Uterus (tissue), 4 donors: ENCODE measurements around the gene SLC29A2. TPM values are rescaled to one million over a fixed set of nuclear protein-coding genes. Genes with fewer than 3 reads are reported as not detected.

Experiments used
- DNase-seq, 2 donors: peaks; one replicate each; pipeline ENCODE4 v3.0.0-alpha.2; 2019 to 2020
- H3K27ac ChIP-seq, 2 donors: fragments of 200-600 bp; sonication (generic); 1 replicate in 1 of 2; 2 replicates in 1 of 2; pipeline ENCODE4 v1.5.1; 2016 to 2018
- H3K27me3 ChIP-seq, 2 donors: fragments of 200-600 bp; sonication (generic); one replicate each; pipeline ENCODE4 v1.5.1; 2018 to 2019; ENCODE audit warnings: control low read depth in 1 of 2
- H3K36me3 ChIP-seq, 2 donors: fragments of 200-600 bp; sonication (generic); one replicate each; pipeline ENCODE4 v1.5.1; 2019; ENCODE audit warnings: control low read depth in 1 of 2
- H3K4me1 ChIP-seq, 2 donors: fragments of 200-600 bp; sonication (generic); one replicate each; pipeline ENCODE4 v1.5.1; 2018 to 2019; ENCODE audit warnings: control low read depth in 1 of 2
- H3K4me3 ChIP-seq, 2 donors: fragments of 200-600 bp; sonication (generic); 1 replicate in 1 of 2; 2 replicates in 1 of 2; pipeline ENCODE4 v1.5.1; 2018 to 2019; ENCODE audit warnings: mild to moderate bottlenecking in 1 of 2
- H3K9me3 ChIP-seq, 2 donors: fragments of 200-600 bp; sonication (generic); one replicate each; pipeline ENCODE4 v1.5.1; 2019; ENCODE audit warnings: control low read depth in 1 of 2
- CTCF ChIP-seq, 4 experiments: fragments of 200-600 bp in 2 of 4; fragments of 450-650 bp in 2 of 4; sonication (generic) in 2 of 4; IDR thresholded peaks; one replicate each; pipeline ENCODE4 v1.5.1; 2016 to 2019; ENCODE audit warnings: antibody characterized with exemption in 4 of 4, mild to moderate bottlenecking in 2 of 4, moderate library complexity in 1 of 4
- POLR2A ChIP-seq, 2 donors: fragments of 450-650 bp; IDR thresholded peaks; one replicate each; pipeline ENCODE4 v1.6.1; 2016; ENCODE audit warnings: antibody characterized with exemption in 2 of 2, mild to moderate bottlenecking in 1 of 2, moderate library complexity in 1 of 2
- intact Hi-C: fragments of 100-400 bp; cut with DNase I; formaldehyde crosslinking; loops from one replicate; pipeline ENCODE4 v1.15.1; 2023; ENCODE audit warnings: low total_unique reads
- total RNA-seq, 4 donors: library from RNA; depleted of rRNA in 3 of 4; stranded (reverse); fragments of >200 nt in 3 of 4; gene quantifications; one replicate each; pipeline versions ENCODE4 v1.1.0 to v1.2.4, GENCODE V29; 2014 to 2023
- donor health status: DM: yes; HTN: yes; CAD: no.

SLC29A2 gene
- total RNA-seq, 4 donors from 2014 or later = 0.26 to 3.5 (median 1.5) TPM; not detected in 1

DNA sequence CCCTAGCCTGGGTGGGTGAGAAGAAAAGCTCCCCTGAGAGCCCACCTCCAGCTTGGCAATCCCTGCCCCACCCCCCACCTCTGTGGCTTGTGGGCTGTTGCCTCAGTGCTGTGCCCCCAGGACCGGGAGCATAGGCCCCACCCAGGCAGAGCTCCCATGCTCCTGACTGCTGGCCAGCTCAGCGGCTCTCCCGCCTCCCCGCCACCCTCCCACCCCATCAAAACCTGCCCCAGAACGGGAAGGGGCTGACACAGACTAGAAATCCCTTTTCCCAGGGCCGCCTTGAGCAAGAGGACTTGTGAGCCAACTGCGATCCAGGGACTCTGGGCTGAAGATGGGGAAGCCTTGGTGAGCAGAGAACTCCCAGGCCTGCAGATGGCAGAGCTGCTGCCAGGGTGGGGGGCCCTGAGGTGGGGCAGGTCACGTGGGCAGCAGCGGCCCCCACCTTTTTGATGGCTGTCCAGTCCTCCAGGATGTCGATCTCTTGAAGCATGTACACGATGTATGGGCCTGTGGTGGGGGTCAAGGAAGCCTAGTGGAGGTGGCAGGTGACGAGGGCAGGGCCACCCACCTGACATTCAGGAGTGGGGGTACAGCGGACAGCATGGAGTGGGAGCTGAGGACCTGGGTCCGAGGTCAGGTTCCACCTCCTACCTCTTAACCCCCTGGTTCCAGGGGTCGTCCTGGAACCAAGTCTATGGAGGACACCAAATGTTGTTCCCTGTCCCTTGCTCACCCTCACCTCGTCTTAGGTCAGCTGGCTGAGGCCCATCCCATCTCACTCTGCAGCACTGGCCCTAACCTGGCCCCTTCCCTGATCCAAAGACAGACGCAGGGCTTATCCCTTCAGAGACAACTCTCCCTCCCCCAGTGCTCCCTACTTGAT is 33.0 kb downstream of the SLC29A2 start:
- intact Hi-C loops = no loop called here
- H3K4me3 ChIP-seq = no peak overlapping the region
- no peak overlapping the region for H3K27ac ChIP-seq
- TF ChIP-seq POLR2A (IDR thresholded peaks at IDR 0.05) (no peak), CTCF (IDR thresholded peaks at IDR 0.05) (no peak)
- no peaks in the 10 kb centered on the region for H3K27me3 ChIP-seq
- no peak for DNase-seq
- no peaks in the 10 kb centered on the region for H3K36me3 ChIP-seq
- peaks cover 3 to 12% of the 10 kb centered on the region in 2 donors for H3K4me1 ChIP-seq
- no peaks in the 10 kb centered on the region for H3K9me3 ChIP-seq

DNA sequence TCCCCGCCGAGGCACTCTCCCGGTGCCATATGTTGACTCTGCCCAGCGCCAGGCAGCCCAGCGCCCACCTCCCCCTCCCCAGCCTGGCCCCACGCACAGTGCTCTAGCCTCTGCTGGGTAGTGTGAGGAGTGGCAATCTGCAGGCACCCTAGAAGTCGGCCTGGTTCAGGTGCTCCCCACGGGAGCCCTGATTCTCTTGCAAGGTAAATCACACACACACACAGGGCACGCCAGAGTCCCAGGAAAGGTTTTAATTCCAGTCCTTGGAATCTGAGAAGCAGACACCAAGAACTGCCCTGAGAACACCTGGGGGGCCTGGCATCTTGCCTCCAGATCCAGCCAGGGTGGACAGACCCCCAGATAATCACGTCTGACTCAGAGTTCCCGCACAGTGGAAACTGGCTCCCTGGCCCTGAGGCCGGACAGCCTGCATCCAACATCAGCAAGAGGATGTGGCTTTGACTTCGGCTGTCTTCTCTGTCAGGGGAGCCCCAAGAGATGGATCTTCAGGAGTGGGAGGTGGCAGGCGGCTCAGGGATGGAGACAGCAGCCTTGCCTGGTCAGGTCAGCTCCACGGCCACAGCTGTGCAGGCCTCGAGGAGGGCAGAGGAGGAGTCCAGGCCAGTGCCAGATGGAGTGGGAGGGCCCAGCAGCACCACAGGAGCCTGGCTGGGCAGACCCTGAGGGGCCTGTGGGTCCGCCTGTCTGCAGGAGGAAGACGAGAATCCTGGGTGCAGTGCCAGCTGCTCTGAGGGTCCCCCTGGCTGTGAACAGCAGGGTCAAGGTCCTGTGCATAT is 34.3 kb downstream of the SLC29A2 start:
- no peaks in the 10 kb centered on the region for H3K9me3 ChIP-seq
- H3K4me3 ChIP-seq = no peak overlapping the region
- DNase-seq = no peak
- TF ChIP-seq POLR2A (IDR thresholded peaks at IDR 0.05) = no peak
- TF ChIP-seq CTCF (IDR thresholded peaks at IDR 0.05) = no peak
- H3K27me3 ChIP-seq = no peaks in the 10 kb centered on the region
- peaks cover 3 to 12% of the 10 kb centered on the region in 2 donors for H3K4me1 ChIP-seq
- intact Hi-C loops = no loop called here
- H3K36me3 ChIP-seq = no peaks in the 10 kb centered on the region
- H3K27ac ChIP-seq = peak overlapping the region in 1 of 2 donors; percentile 78

- H3K36me3 ChIP-seq = no peaks in the 10 kb centered on the region
Measured at GRCh38 chr11:66336234-66337102, 35.1 kb downstream of the SLC29A2 start, which contains the start of gene RIN1. TSS of gene RIN1 (minus strand) at chr11:66336434. CDS start at chr11:66336402, 32 bp downstream.

More at GRCh38 chr11:66336234-66337102, 35.1 kb downstream of the SLC29A2 start, which contains the start of gene RIN1:
- Histone ChIP-seq H3K9me3 (no peaks in the 10 kb centered on the region), H3K4me3 (peak within 1 kb of the TSS; percentile 29 to 50), H3K4me1 (peaks cover 3 to 12% of the 10 kb centered on the region in 2 donors), H3K27ac (peak within 1 kb of the TSS; percentile 29 to 78), H3K27me3 (no peaks in the 10 kb centered on the region)
- TF ChIP-seq CTCF (IDR thresholded peaks at IDR 0.05) = peak; percentile 28 to 61 (median 41)
- TF ChIP-seq POLR2A (IDR thresholded peaks at IDR 0.05) = peak in 1 of 2 donors; percentile 18
- intact Hi-C loops = no loop called here
- DNase-seq = peak; percentile 65
